Peyer's patch (tissue), 4 donors: ENCODE measurements around the gene DGKA.

Source experiments
- CTCF ChIP-seq, 6 experiments: fragments of 450-650 bp in 4 of 6; fragments of 200-600 bp in 2 of 6; sonication (generic) in 1 of 6; IDR thresholded peaks; one replicate each; pipeline ENCODE4 v1.5.1; 2017 to 2019; ENCODE audit warnings: antibody characterized with exemption in 6 of 6, mild to moderate bottlenecking in 3 of 6, moderate library complexity in 1 of 6
- POLR2A ChIP-seq, 2 donors: fragments of 450-650 bp; IDR thresholded peaks; one replicate each; pipeline ENCODE4 v1.5.1; 2017; ENCODE audit warnings: antibody characterized with exemption in 2 of 2, mild to moderate bottlenecking in 2 of 2, moderate library complexity in 2 of 2

- TF ChIP-seq CTCF (IDR thresholded peaks at IDR 0.05), result no peak
- TF ChIP-seq POLR2A (IDR thresholded peaks at IDR 0.05), result no peak
Observed at GRCh38 chr12:55978393-55978792, 47.4 kb downstream of the DGKA start.
